Hippocampal formation (tissue), 2 donors: Measurements from ENCODE around the gene UBD.

Experiments used
- DNase-seq, 2 donors: peaks; one replicate each; lab custom pipeline; 2025; lab: John Stamatoyannopoulos, UW

Gene UBD

GRCh38 chr6:29561091-29561490, 1.6 kb upstream of the UBD start:
- DNase-seq: no peak

- DNase-seq: no peak
These were observed 973 bp downstream of the UBD start for GRCh38 chr6:29558439-29559079.

GRCh38 chr6:29557320-29557719, 2.2 kb downstream of the UBD start:
- DNase-seq: no peak

GRCh38 chr6:29554764-29555163, 4.8 kb downstream of the UBD start:
- DNase-seq: no peak

GRCh38 chr6:29553268-29554057, 6.1 kb downstream of the UBD start:
- DNase-seq: no peak

- DNase-seq: peak in 1 of 2 donors; percentile 28
These were observed 7.0 kb downstream of the UBD start for GRCh38 chr6:29552512-29553051.

GRCh38 chr6:29547573-29547972, 12.0 kb downstream of the UBD start:
- no peak for DNase-seq

GRCh38 chr6:29537714-29538403, 21.7 kb downstream of the UBD start:
- no peak for DNase-seq

- DNase-seq: no peak
These were observed 27.1 kb downstream of the UBD start for GRCh38 chr6:29532320-29532951.

- no peak for DNase-seq
These were observed 27.9 kb downstream of the UBD start for GRCh38 chr6:29531668-29532067.

- DNase-seq: no peak
These were observed 28.7 kb downstream of the UBD start for GRCh38 chr6:29530671-29531310.

GRCh38 chr6:29529956-29530355, 29.6 kb downstream of the UBD start:
- no peak for DNase-seq

GRCh38 chr6:29528988-29529560, 30.5 kb downstream of the UBD start:
- no peak for DNase-seq

- DNase-seq: no peak
These were observed 31.1 kb downstream of the UBD start for GRCh38 chr6:29528300-29528931.

GRCh38 chr6:29527564-29527963, 32.0 kb downstream of the UBD start:
- no peak for DNase-seq

- DNase-seq: no peak
These were observed 32.4 kb downstream of the UBD start for GRCh38 chr6:29527126-29527525.

- no peak for DNase-seq
These were observed 34.3 kb downstream of the UBD start for GRCh38 chr6:29525311-29525639.

GRCh38 chr6:29524444-29525310, 34.9 kb downstream of the UBD start:
- no peak for DNase-seq

GRCh38 chr6:29524044-29524443, 35.5 kb downstream of the UBD start:
- no peak for DNase-seq

- DNase-seq: no peak
These were observed 37.3 kb downstream of the UBD start for GRCh38 chr6:29522227-29522626.
